Kidney (tissue), 14 donors: ENCODE results near the gene MAPKAP1. TPM values are rescaled to one million over a fixed set of nuclear protein-coding genes. Genes with fewer than 3 reads are reported as not detected.

Experiments
- DNase-seq, 5 donors: peaks; one replicate each; pipeline ENCODE4 v3.0.0-alpha.2; 2013 to 2020
- FAIRE-seq: peaks from 2 replicates; lab custom pipeline; 2012; peaks lifted over from hg19 to GRCh38; lab: Jason Lieb, UNC
- H3K27ac ChIP-seq, 2 donors: one replicate each; pipeline ENCODE4 v1.7.0; 2013; ENCODE audit warnings: low read depth in 2 of 2, low read length in 2 of 2, inconsistent platforms in 1 of 2
- H3K27me3 ChIP-seq: one replicate; pipeline ENCODE4 v1.7.1; 2013; ENCODE audit warnings: low read length, inconsistent platforms; ENCODE audit not compliant: control insufficient read depth, insufficient read depth
- H3K36me3 ChIP-seq, 3 donors: one replicate each; pipeline versions ENCODE4 v1.7.0 to v1.7.1; 2013; ENCODE audit warnings: low read length in 3 of 3, control low read depth in 1 of 3, inconsistent platforms in 1 of 3; ENCODE audit not compliant: insufficient read depth in 3 of 3, control insufficient read depth in 2 of 3
- H3K4me1 ChIP-seq, 3 donors: one replicate each; pipeline versions ENCODE4 v1.7.0 to v1.7.1; 2013; ENCODE audit warnings: low read length in 3 of 3, inconsistent platforms in 1 of 3, low read depth in 1 of 3; ENCODE audit not compliant: control insufficient read depth in 2 of 3, insufficient read depth in 2 of 3
- H3K4me3 ChIP-seq, 3 donors: one replicate each; pipeline versions ENCODE4 v1.7.0 to v1.8.1; 2013; ENCODE audit warnings: low read length in 3 of 3, control low read depth in 1 of 3, inconsistent platforms in 1 of 3
- H3K9ac ChIP-seq, 3 donors: one replicate each; pipeline versions ENCODE4 v1.7.0 to v1.7.1; 2013; ENCODE audit warnings: low read length in 3 of 3, control low read depth in 1 of 3, inconsistent platforms in 1 of 3
- H3K9me3 ChIP-seq, 3 donors: one replicate each; pipeline versions ENCODE4 v1.7.0 to v1.7.1; 2013; ENCODE audit warnings: low read length in 3 of 3, control low read depth in 1 of 3, inconsistent platforms in 1 of 3; ENCODE audit not compliant: control insufficient read depth in 2 of 3, insufficient read depth in 1 of 3
- intact Hi-C: fragments of 100-400 bp; cut with DNase I; formaldehyde crosslinking; loops from one replicate; pipeline ENCODE4 v1.11.1; 2022
- polyA plus RNA-seq: library from polyadenylated mRNA; stranded (reverse); fragments of 350-450 nt; fragmentation: Illumina TruSeq; extraction: RNeasy Lipid Tissue Mini Kit (QIAGEN cat#74804); gene quantifications from one replicate; pipeline ENCODE4 v1.2.3, GENCODE V29; 2014; ENCODE audit warnings: low read depth, low replicate concordance; ENCODE audit not compliant: insufficient read depth
- total RNA-seq: library from RNA; stranded (reverse); fragmentation: NEBNext Ultra II Directional; extraction: Animal tissue kit (Norgen Biotek cat#: 25700); gene quantifications from one replicate; pipeline ENCODE4 v1.2.1, GENCODE V29; 2021
- TF ChIP-seq, protein P1 (sequence below): IDR thresholded peaks from 3 replicates; pipeline ENCODE4 v1.5.1; 2012; ENCODE audit warnings: mild to moderate bottlenecking, moderate library complexity, borderline replicate concordance; ENCODE audit not compliant: insufficient read depth; ENCODE audit errors: extremely low read depth
- donor health status: control.
- donor health status: control.
- donor health status: control.
- donor health status: control.
- donor health status: control.
- donor health status: DM: yes; HTN: yes; CAD: no.
- donor health status: Normal renal cell carcinoma (clear cell type).

Gene MAPKAP1
- total and polyA plus RNA-seq, 2 donors from 2014 or later, result 70.5 to 99.4 TPM

- H3K36me3 ChIP-seq, result peaks cover 0 to 2% (median 0%) of the 10 kb centered on the region in 3 donors
- no peak overlapping the region for H3K4me3 ChIP-seq
- H3K9ac ChIP-seq, result no peak overlapping the region
- H3K27me3 ChIP-seq, result no peaks in the 10 kb centered on the region
- intact Hi-C loops, result no loop called here
- H3K27ac ChIP-seq, result no peak overlapping the region
- TF ChIP-seq, protein P1, sequence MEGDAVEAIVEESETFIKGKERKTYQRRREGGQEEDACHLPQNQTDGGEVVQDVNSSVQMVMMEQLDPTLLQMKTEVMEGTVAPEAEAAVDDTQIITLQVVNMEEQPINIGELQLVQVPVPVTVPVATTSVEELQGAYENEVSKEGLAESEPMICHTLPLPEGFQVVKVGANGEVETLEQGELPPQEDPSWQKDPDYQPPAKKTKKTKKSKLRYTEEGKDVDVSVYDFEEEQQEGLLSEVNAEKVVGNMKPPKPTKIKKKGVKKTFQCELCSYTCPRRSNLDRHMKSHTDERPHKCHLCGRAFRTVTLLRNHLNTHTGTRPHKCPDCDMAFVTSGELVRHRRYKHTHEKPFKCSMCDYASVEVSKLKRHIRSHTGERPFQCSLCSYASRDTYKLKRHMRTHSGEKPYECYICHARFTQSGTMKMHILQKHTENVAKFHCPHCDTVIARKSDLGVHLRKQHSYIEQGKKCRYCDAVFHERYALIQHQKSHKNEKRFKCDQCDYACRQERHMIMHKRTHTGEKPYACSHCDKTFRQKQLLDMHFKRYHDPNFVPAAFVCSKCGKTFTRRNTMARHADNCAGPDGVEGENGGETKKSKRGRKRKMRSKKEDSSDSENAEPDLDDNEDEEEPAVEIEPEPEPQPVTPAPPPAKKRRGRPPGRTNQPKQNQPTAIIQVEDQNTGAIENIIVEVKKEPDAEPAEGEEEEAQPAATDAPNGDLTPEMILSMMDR, result no peak
- peaks cover 0 to 4% (median 0%) of the 10 kb centered on the region in 3 donors for H3K4me1 ChIP-seq
- DNase-seq (no peak), FAIRE-seq (no peak)
- H3K9me3 ChIP-seq, result no peaks in the 10 kb centered on the region
Measured at GRCh38 chr9:125654121-125654520, 52.9 kb downstream of the MAPKAP1 start.

DNA sequence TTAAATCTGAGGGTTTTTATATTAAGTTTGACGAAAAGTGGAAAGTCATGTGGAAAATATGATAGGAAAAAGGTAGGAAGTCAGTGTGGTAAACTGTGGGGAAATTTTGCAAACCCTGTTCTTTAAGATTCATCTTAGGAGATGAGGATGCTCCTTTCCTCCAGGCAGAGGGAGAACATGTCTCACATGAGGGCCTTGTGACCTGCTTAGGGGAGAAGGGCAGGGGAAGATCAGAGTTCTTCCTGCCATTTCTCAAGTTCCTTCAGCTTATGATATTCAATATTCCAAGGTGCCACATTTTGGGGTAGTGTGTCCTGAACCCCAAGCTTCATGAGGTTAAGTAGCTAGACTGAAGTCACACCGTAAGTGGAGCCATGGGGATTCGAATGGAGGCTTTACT is 53.7 kb downstream of the MAPKAP1 start:
- Histone ChIP-seq H3K36me3 (peaks cover 0 to 2% (median 0%) of the 10 kb centered on the region in 3 donors), H3K27ac (no peak overlapping the region), H3K9me3 (no peaks in the 10 kb centered on the region), H3K4me1 (peaks cover 0 to 4% (median 0%) of the 10 kb centered on the region in 3 donors), H3K27me3 (no peaks in the 10 kb centered on the region), H3K4me3 (no peak overlapping the region), H3K9ac (no peak overlapping the region)
- DNase-seq, result no peak
- TF ChIP-seq, protein P1, result no peak
- intact Hi-C loops, result no loop called here
- no peak for FAIRE-seq

- TF ChIP-seq, protein P1, result no peak
- FAIRE-seq (no peak), DNase-seq (no peak)
- H3K27me3 ChIP-seq, result no peaks in the 10 kb centered on the region
- no peak overlapping the region for H3K4me3 ChIP-seq
- H3K27ac ChIP-seq, result no peak overlapping the region
- H3K36me3 ChIP-seq, result peaks cover 0 to 2% (median 0%) of the 10 kb centered on the region in 3 donors
- H3K4me1 ChIP-seq, result peaks cover 0 to 4% (median 0%) of the 10 kb centered on the region in 3 donors
- H3K9ac ChIP-seq, result no peak overlapping the region
- no peaks in the 10 kb centered on the region for H3K9me3 ChIP-seq
- intact Hi-C loops, result no loop called here
Measured at GRCh38 chr9:125652759-125653158, 54.2 kb downstream of the MAPKAP1 start.

DNA sequence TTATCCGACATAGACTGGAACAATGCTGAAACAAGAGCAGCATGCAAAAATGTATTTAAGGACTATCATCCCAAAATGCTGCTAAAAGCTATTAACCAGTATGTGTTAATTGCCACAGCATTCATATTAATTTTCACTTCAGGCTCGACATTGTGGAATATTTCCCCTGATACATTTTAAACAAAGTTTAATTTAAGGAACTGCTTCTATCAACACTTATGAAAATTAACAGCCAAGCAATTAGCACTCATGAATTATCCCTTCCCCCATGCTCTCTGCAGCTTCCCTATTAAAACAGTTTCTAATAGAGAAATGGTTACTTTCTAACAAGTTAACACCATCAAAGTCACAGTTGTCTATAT is 54.8 kb downstream of the MAPKAP1 start:
- Histone ChIP-seq H3K9me3 (no peaks in the 10 kb centered on the region), H3K36me3 (peaks cover 0 to 2% (median 0%) of the 10 kb centered on the region in 3 donors), H3K27ac (no peak overlapping the region), H3K9ac (no peak overlapping the region), H3K4me3 (no peak overlapping the region), H3K4me1 (peaks cover 0 to 4% (median 0%) of the 10 kb centered on the region in 3 donors), H3K27me3 (no peaks in the 10 kb centered on the region)
- FAIRE-seq, result no peak
- DNase-seq, result no peak
- intact Hi-C loops, result no loop called here
- TF ChIP-seq, protein P1, result no peak
